Calu3 (cell line): ENCODE measurements around the gene GPX3. TPM values are rescaled to one million over a fixed set of nuclear protein-coding genes. Genes with fewer than 3 reads are reported as not detected.

Source experiments
- BruUV-seq: library from RNA; stranded (reverse); fragments of 400-500 nt; replicated peaks from 2 replicates; lab custom pipeline; 2021; lab: Mats Ljungman, UMichigan
- CTCF ChIA-PET: fragments of 300-600 bp; sonication (Branson Sonifier 250); formaldehyde crosslinking; loops from one replicate; lab custom pipeline; 2022; ENCODE audit warnings: antibody characterized with exemption; lab: Charles Lee
- DNase-seq: peaks from one replicate; pipeline ENCODE4 v3.0.0; 2022
- H3K27ac Mint-ChIP-seq: one replicate; pipeline ENCODE4 v1.8.0; 2022; ENCODE audit warnings: mixed read lengths; ENCODE audit not compliant: unreplicated experiment
- H3K27me3 Mint-ChIP-seq: one replicate; pipeline ENCODE4 v1.8.0; 2022; ENCODE audit warnings: mixed read lengths; ENCODE audit not compliant: unreplicated experiment
- H3K36me3 Mint-ChIP-seq: one replicate; pipeline ENCODE4 v1.8.0; 2022; ENCODE audit warnings: mild to moderate bottlenecking, moderate library complexity, mixed read lengths; ENCODE audit not compliant: insufficient read depth, unreplicated experiment
- H3K4me1 Mint-ChIP-seq: one replicate; pipeline ENCODE4 v1.8.0; 2022; ENCODE audit warnings: mild to moderate bottlenecking, low read depth, mixed read lengths; ENCODE audit not compliant: unreplicated experiment
- H3K4me3 Mint-ChIP-seq: one replicate; pipeline ENCODE4 v1.8.0; 2022; ENCODE audit warnings: mild to moderate bottlenecking, low read depth, moderate library complexity, mixed read lengths; ENCODE audit not compliant: unreplicated experiment
- H3K9me3 Mint-ChIP-seq: one replicate; pipeline ENCODE4 v1.8.0; 2022; ENCODE audit warnings: low read depth, mixed read lengths; ENCODE audit not compliant: unreplicated experiment
- CTCF ChIP-seq: fragments of 200-600 bp; IDR thresholded peaks from one replicate; pipeline ENCODE4 v1.8.0; 2022; ENCODE audit warnings: antibody characterized with exemption; ENCODE audit not compliant: unreplicated experiment
- intact Hi-C: fragments of 100-400 bp; cut with micrococcal nuclease; formaldehyde crosslinking; loops from one replicate; pipeline ENCODE4 v1.10.0; 2022; ENCODE audit not compliant: unreplicated experiment
- total RNA-seq: library from RNA; stranded (reverse); gene quantifications from 2 replicates; pipeline ENCODE4 v1.2.3, GENCODE V29; 2022

The GPX3 gene
- total RNA-seq, 1 experiment from 2014 or later, result not detected

- CTCF ChIA-PET, result no interaction called here
- Mint-ChIP-seq H3K9me3 (no peaks in the 10 kb centered on the region), H3K27ac (no peak overlapping the region), H3K36me3 (no peaks in the 10 kb centered on the region), H3K4me1 (no peaks in the 10 kb centered on the region), H3K27me3 (peaks cover 12% of the 10 kb centered on the region), H3K4me3 (no peak overlapping the region)
- BruUV-seq, result no TSS peak
- intact Hi-C loops, result loop anchor here (10.0 kb wide), 1 partner anchor 437 kb away; the partner anchor contains the start of gene SLC36A1
- DNase-seq, result no peak
- no peak for TF ChIP-seq CTCF
Measured at GRCh38 chr5:151007430-151008209, 12.8 kb upstream of the GPX3 start.

GRCh38 chr5:151008210-151008491 is 12.2 kb upstream of the GPX3 start:
- no peak for DNase-seq
- H3K4me1 Mint-ChIP-seq, result no peaks in the 10 kb centered on the region
- CTCF ChIA-PET, result no interaction called here
- no peaks in the 10 kb centered on the region for H3K36me3 Mint-ChIP-seq
- peaks cover 12% of the 10 kb centered on the region for H3K27me3 Mint-ChIP-seq
- no peak for TF ChIP-seq CTCF
- no peak overlapping the region for H3K27ac Mint-ChIP-seq
- intact Hi-C loops, result loop anchor here (10.0 kb wide), 1 partner anchor 437 kb away; the partner anchor contains the start of gene SLC36A1
- no TSS peak for BruUV-seq
- no peak overlapping the region for H3K4me3 Mint-ChIP-seq
- no peaks in the 10 kb centered on the region for H3K9me3 Mint-ChIP-seq

- H3K4me1 Mint-ChIP-seq, result no peaks in the 10 kb centered on the region
- no peak overlapping the region for H3K27ac Mint-ChIP-seq
- intact Hi-C loops, result loop anchor here (10.0 kb wide), 1 partner anchor 436 kb away; the partner anchor contains the start of gene SLC36A1
- no TSS peak for BruUV-seq
- no peaks in the 10 kb centered on the region for H3K9me3 Mint-ChIP-seq
- no peaks in the 10 kb centered on the region for H3K36me3 Mint-ChIP-seq
- H3K4me3 Mint-ChIP-seq, result no peak overlapping the region
- H3K27me3 Mint-ChIP-seq, result peaks cover 12% of the 10 kb centered on the region
- CTCF ChIA-PET, result no interaction called here
- no peak for DNase-seq
- no peak for TF ChIP-seq CTCF
Measured at GRCh38 chr5:151008906-151009305, 11.5 kb upstream of the GPX3 start.

- peaks cover 5% of the 10 kb centered on the region for H3K36me3 Mint-ChIP-seq
- peaks cover 12% of the 10 kb centered on the region for H3K27me3 Mint-ChIP-seq
- H3K27ac Mint-ChIP-seq, result no peak overlapping the region
- CTCF ChIA-PET, result no interaction called here
- no peak overlapping the region for H3K4me3 Mint-ChIP-seq
- no peaks in the 10 kb centered on the region for H3K4me1 Mint-ChIP-seq
- BruUV-seq, result no TSS peak
- intact Hi-C loops, result no loop called here
- no peaks in the 10 kb centered on the region for H3K9me3 Mint-ChIP-seq
- no peak for TF ChIP-seq CTCF
- no peak for DNase-seq
Measured at GRCh38 chr5:151012862-151013261, 7.5 kb upstream of the GPX3 start.
